22Rv1 (cell line): Measurements from ENCODE around the gene PDGFRA.

ENCODE experiments used
- ZFX ChIP-seq: fragments of 450-650 bp; IDR thresholded peaks from 2 replicates; pipeline ENCODE4 v1.6.1; 2017; ENCODE audit warnings: antibody characterized with exemption, borderline replicate concordance
- TF ChIP-seq, protein P1 (sequence below): fragments of 450-650 bp; IDR thresholded peaks from 2 replicates; pipeline ENCODE4 v1.5.1; 2017; ENCODE audit warnings: mild to moderate bottlenecking

DNA sequence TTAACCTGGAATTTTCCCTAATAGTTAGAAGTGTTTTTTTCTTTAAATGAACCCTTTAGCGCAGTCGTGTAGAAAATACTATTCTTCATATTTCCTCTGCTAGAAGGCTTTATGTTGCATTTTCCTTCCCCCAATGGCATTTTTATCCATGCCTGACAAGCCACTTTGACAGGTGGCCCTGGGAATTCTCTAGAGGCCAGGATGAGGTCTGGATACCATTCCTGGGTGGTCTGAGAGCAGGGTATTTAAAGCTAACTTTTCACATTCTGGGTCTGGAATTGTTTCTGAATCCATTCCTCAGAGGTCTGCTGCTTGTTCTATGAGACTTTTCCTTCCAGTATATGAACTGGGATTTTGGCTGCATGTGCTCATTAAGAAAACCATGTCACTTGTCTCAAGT is 31.2 kb upstream of the PDGFRA start:
- TF ChIP-seq, protein P1, sequence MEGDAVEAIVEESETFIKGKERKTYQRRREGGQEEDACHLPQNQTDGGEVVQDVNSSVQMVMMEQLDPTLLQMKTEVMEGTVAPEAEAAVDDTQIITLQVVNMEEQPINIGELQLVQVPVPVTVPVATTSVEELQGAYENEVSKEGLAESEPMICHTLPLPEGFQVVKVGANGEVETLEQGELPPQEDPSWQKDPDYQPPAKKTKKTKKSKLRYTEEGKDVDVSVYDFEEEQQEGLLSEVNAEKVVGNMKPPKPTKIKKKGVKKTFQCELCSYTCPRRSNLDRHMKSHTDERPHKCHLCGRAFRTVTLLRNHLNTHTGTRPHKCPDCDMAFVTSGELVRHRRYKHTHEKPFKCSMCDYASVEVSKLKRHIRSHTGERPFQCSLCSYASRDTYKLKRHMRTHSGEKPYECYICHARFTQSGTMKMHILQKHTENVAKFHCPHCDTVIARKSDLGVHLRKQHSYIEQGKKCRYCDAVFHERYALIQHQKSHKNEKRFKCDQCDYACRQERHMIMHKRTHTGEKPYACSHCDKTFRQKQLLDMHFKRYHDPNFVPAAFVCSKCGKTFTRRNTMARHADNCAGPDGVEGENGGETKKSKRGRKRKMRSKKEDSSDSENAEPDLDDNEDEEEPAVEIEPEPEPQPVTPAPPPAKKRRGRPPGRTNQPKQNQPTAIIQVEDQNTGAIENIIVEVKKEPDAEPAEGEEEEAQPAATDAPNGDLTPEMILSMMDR, result no peak
- no peak for TF ChIP-seq ZFX
